Karpas-422 (cell line): Measurements from ENCODE around the gene HS6ST3. TPM values are rescaled to one million over a fixed set of nuclear protein-coding genes. Genes with fewer than 3 reads are reported as not detected.

Source experiments
- DNase-seq: peaks from one replicate; pipeline ENCODE4 v3.0.0-alpha.2; 2015
- H2AFZ ChIP-seq: fragments of 200-600 bp; sonication (generic); 2 replicates; pipeline ENCODE4 v1.6.1; 2014; ENCODE audit warnings: antibody characterized with exemption, low read length, mixed read lengths
- H3K27ac ChIP-seq: fragments of 200-600 bp; sonication (generic); 2 replicates; pipeline ENCODE4 v1.5.1; 2014; ENCODE audit warnings: mild to moderate bottlenecking, low read length, moderate library complexity
- H3K27me3 ChIP-seq: fragments of 200-600 bp; sonication (generic); 2 replicates; pipeline ENCODE4 v1.6.1; 2014; ENCODE audit warnings: low read length, mixed read lengths
- H3K36me3 ChIP-seq: fragments of 200-600 bp; sonication (generic); 2 replicates; pipeline ENCODE4 v1.6.1; 2014; ENCODE audit warnings: low read length, mixed read lengths; ENCODE audit not compliant: insufficient read depth
- H3K4me1 ChIP-seq: fragments of 200-600 bp; sonication (generic); 2 replicates; pipeline ENCODE4 v1.6.1; 2014; ENCODE audit warnings: mild to moderate bottlenecking, low read length, mixed read lengths
- H3K4me2 ChIP-seq: fragments of 200-600 bp; sonication (generic); 2 replicates; pipeline ENCODE4 v1.6.1; 2014; ENCODE audit warnings: low read length, low read depth, mild to moderate bottlenecking; ENCODE audit not compliant: poor library complexity, severe bottlenecking
- H3K4me3 ChIP-seq: fragments of 200-600 bp; sonication (generic); 2 replicates; pipeline ENCODE4 v1.5.1; 2014; ENCODE audit warnings: mild to moderate bottlenecking, antibody characterized with exemption, low read length, mixed read lengths
- H3K79me2 ChIP-seq: fragments of 200-600 bp; sonication (generic); 2 replicates; pipeline ENCODE4 v1.6.1; 2014; ENCODE audit warnings: mild to moderate bottlenecking, low read length, mixed read lengths
- H3K9ac ChIP-seq: fragments of 200-600 bp; sonication (generic); 2 replicates; pipeline ENCODE4 v1.6.0; 2014; ENCODE audit warnings: low read length
- H3K9me2 ChIP-seq: fragments of 200-600 bp; sonication (generic), shearing (Covaris generic); replicated peaks from 2 replicates; pipeline ENCODE4 v1.6.0; 2014; ENCODE audit warnings: mild to moderate bottlenecking, low read length, moderate library complexity; ENCODE audit not compliant: insufficient read depth
- H3K9me3 ChIP-seq: fragments of 300-700, 200-600 bp; sonication (generic); 2 replicates; pipeline ENCODE4 v1.6.1; 2014; ENCODE audit warnings: low read length, mixed read lengths
- H4K20me1 ChIP-seq: fragments of 200-600 bp; sonication (generic); 2 replicates; pipeline ENCODE4 v1.6.1; 2014; ENCODE audit warnings: mild to moderate bottlenecking, antibody characterized with exemption, low read length, low read depth; ENCODE audit not compliant: insufficient read depth
- total RNA-seq: library from RNA; depleted of rRNA; stranded (reverse); fragments of >200 nt; shearing (Covaris generic); gene quantifications from 2 replicates; pipeline ENCODE4 v1.2.3, GENCODE V29; 2014; ENCODE audit warnings: low replicate concordance

The HS6ST3 gene
- total RNA-seq, 1 experiment from 2014 or later, result not detected

- Histone ChIP-seq H3K27me3 (no peaks in the 10 kb centered on the region), H3K9me2 (no peaks in the 10 kb centered on the region), H3K4me2 (no peak overlapping the region)
These were observed 560.5 kb downstream of the HS6ST3 start for GRCh38 chr13:96650301-96650886.

DNA sequence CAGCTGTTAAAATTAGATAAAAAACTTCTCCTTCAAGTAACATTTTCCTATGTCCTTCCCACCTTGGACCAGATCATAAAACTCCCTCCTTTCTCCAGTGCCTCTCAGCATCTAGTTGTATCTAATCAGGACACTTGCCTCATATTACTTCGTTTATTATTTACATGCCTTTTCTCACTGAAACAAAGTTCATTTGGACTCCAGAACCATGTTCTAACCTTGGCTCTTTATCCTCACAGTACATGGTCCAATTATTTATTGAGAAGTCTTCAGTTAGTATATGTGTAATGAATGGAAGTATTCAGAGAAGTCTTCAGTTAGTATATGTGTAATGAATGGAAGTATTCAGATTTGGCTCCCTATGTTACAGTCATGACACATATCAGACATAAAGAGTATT is 561.7 kb downstream of the HS6ST3 start:
- no peak for DNase-seq
- no peak overlapping the region for H3K27ac ChIP-seq

More at GRCh38 chr13:96650301-96650886, 560.5 kb downstream of the HS6ST3 start:
- Histone ChIP-seq H3K36me3 (no peaks in the 10 kb centered on the region), H3K9ac (no peak overlapping the region), H3K27ac (no peak overlapping the region), H3K4me3 (no peak overlapping the region), H3K9me3 (0 out of 2 replicates have a peak, but pooled peaks cover 4% of the 10 kb centered on the region), H3K4me1 (no peaks in the 10 kb centered on the region), H2AFZ (no peak overlapping the region), H4K20me1 (no peaks in the 10 kb centered on the region), H3K79me2 (no peaks in the 10 kb centered on the region)
- DNase-seq, result no peak

DNA sequence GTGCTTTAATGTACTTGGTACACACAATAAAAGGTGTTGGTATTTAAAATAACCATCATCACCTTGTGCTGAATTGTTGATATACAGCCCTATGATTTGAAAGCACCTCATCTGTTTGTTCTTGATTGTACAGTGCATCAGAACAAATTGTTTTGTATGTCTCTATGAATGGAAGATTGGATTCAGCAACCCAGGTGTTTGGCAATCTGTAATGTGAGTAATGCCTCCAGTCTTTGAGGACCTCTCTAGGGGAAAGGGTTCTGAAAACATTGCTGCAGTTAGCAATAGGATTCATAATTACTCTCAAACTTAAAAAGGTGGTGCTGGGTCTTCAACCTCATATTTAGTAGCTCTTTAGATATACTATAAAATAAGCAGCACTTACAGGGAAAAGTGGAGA is 562.6 kb downstream of the HS6ST3 start:
- H3K4me3 ChIP-seq, result no peak overlapping the region
- no peaks in the 10 kb centered on the region for H3K9me3 ChIP-seq
- H4K20me1 ChIP-seq, result no peaks in the 10 kb centered on the region
- no peaks in the 10 kb centered on the region for H3K27me3 ChIP-seq
- no peak overlapping the region for H2AFZ ChIP-seq
- no peak for DNase-seq
- no peak overlapping the region for H3K4me2 ChIP-seq
- no peak overlapping the region for H3K27ac ChIP-seq
- no peaks in the 10 kb centered on the region for H3K36me3 ChIP-seq
- no peaks in the 10 kb centered on the region for H3K4me1 ChIP-seq
- H3K9me2 ChIP-seq, result 0 out of 2 replicates have a peak, but pooled peaks cover 3% of the 10 kb centered on the region
- no peaks in the 10 kb centered on the region for H3K79me2 ChIP-seq
- no peak overlapping the region for H3K9ac ChIP-seq

More for the DNA sequence above, 561.7 kb downstream of the HS6ST3 start:
- no peaks in the 10 kb centered on the region for H3K36me3 ChIP-seq
- no peak overlapping the region for H3K9ac ChIP-seq
- H3K9me2 ChIP-seq, result 0 out of 2 replicates have a peak, but pooled peaks cover 3% of the 10 kb centered on the region
- no peaks in the 10 kb centered on the region for H3K9me3 ChIP-seq
- no peak overlapping the region for H3K4me3 ChIP-seq
- no peaks in the 10 kb centered on the region for H3K4me1 ChIP-seq
- no peaks in the 10 kb centered on the region for H4K20me1 ChIP-seq
- H3K79me2 ChIP-seq, result no peaks in the 10 kb centered on the region
- no peak overlapping the region for H2AFZ ChIP-seq
- H3K27me3 ChIP-seq, result no peaks in the 10 kb centered on the region
- H3K4me2 ChIP-seq, result no peak overlapping the region

DNA sequence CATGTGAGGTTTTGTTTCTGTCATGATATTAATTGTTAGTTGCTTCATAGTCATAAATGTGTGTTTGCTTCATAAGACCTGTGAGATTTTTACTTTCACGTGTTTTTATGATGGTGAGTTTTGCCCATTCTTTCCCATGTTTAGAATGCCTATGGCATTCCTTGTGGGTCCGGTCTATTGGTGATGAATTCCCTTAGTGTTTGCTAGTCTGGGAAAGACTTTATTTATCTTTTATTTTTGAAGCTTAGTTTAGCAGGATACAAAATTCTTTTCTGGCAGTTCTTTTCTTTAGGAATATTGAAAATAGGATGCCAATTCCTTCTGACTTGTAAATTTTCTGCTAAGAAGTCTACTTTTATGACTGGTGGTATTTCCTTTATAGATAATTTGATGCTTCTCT is 571.7 kb downstream of the HS6ST3 start:
- no peaks in the 10 kb centered on the region for H4K20me1 ChIP-seq
- H3K4me2 ChIP-seq, result no peak overlapping the region
- no peak overlapping the region for H2AFZ ChIP-seq
- DNase-seq, result no peak
- no peaks in the 10 kb centered on the region for H3K79me2 ChIP-seq
- H3K4me1 ChIP-seq, result no peaks in the 10 kb centered on the region
- no peaks in the 10 kb centered on the region for H3K36me3 ChIP-seq
- no peak overlapping the region for H3K4me3 ChIP-seq
- H3K27ac ChIP-seq, result no peak overlapping the region
- H3K9me3 ChIP-seq, result no peaks in the 10 kb centered on the region
- no peak overlapping the region for H3K9ac ChIP-seq
- no peaks in the 10 kb centered on the region for H3K27me3 ChIP-seq
- H3K9me2 ChIP-seq, result no peaks in the 10 kb centered on the region

DNA sequence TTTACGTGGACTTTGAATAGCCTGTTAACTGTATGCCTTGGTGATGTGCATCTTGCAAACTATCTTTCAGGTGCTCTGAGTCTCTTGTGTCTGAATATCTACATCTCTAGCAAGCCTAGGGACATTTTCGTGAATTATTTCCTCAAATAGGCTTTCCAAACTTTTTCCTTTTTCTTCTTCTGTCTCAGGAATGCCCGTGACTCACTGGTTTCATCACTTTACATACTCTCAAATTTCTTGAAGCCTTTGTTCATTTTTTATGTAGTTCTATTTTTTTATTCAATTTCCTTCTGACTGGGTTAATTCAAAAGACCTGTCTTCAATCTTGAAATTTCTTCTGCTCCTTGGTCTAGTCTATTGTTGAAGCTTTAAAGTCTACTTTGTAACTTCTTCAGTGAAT is 572.1 kb downstream of the HS6ST3 start:
- no peak overlapping the region for H3K27ac ChIP-seq
- DNase-seq, result no peak
- no peak overlapping the region for H2AFZ ChIP-seq
- H3K9me3 ChIP-seq, result no peaks in the 10 kb centered on the region
- H3K36me3 ChIP-seq, result no peaks in the 10 kb centered on the region
- no peak overlapping the region for H3K4me2 ChIP-seq
- no peak overlapping the region for H3K4me3 ChIP-seq
- no peaks in the 10 kb centered on the region for H3K79me2 ChIP-seq
- no peaks in the 10 kb centered on the region for H3K4me1 ChIP-seq
- H4K20me1 ChIP-seq, result no peaks in the 10 kb centered on the region
- H3K9me2 ChIP-seq, result no peaks in the 10 kb centered on the region
- no peak overlapping the region for H3K9ac ChIP-seq
- H3K27me3 ChIP-seq, result no peaks in the 10 kb centered on the region

GRCh38 chr13:96667294-96668018 is 577.5 kb downstream of the HS6ST3 start:
- H3K9me2 ChIP-seq, result no peaks in the 10 kb centered on the region
- H3K27ac ChIP-seq, result no peak overlapping the region

DNA sequence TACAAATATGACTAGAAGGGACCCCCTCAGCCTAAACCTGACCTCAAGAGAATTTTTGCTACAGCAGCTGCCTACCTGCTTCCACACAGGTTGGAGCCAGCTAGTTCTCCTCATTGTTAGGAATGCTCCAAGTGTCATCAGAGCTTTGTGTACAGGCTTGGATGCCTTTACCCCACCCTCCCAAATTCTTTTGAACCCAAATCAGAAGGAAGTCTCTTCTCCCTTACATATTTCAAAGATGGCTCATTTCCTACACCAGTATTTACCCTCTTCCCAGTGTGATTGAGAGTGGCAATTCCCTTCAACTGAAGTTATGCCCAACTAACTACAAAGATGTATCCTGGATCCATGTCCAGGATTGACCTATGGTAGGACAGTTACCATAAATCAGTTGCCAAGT is 581.2 kb downstream of the HS6ST3 start:
- DNase-seq, result no peak
- H3K27me3 ChIP-seq, result no peaks in the 10 kb centered on the region
- H2AFZ ChIP-seq, result no peak overlapping the region
- no peak overlapping the region for H3K4me3 ChIP-seq
- no peaks in the 10 kb centered on the region for H3K9me3 ChIP-seq
- no peaks in the 10 kb centered on the region for H4K20me1 ChIP-seq
- no peaks in the 10 kb centered on the region for H3K9me2 ChIP-seq
- H3K9ac ChIP-seq, result no peak overlapping the region
- no peaks in the 10 kb centered on the region for H3K4me1 ChIP-seq
- H3K79me2 ChIP-seq, result no peaks in the 10 kb centered on the region
- no peaks in the 10 kb centered on the region for H3K36me3 ChIP-seq
- H3K27ac ChIP-seq, result no peak overlapping the region
- H3K4me2 ChIP-seq, result no peak overlapping the region

More at GRCh38 chr13:96667294-96668018, 577.5 kb downstream of the HS6ST3 start:
- H3K9me3 ChIP-seq, result no peaks in the 10 kb centered on the region
- H2AFZ ChIP-seq, result no peak overlapping the region
- no peaks in the 10 kb centered on the region for H3K79me2 ChIP-seq
- H3K9ac ChIP-seq, result no peak overlapping the region
- no peaks in the 10 kb centered on the region for H4K20me1 ChIP-seq
- H3K4me1 ChIP-seq, result no peaks in the 10 kb centered on the region
- no peaks in the 10 kb centered on the region for H3K27me3 ChIP-seq
- no peak for DNase-seq
- no peak overlapping the region for H3K4me3 ChIP-seq
- H3K4me2 ChIP-seq, result no peak overlapping the region
- no peaks in the 10 kb centered on the region for H3K36me3 ChIP-seq

DNA sequence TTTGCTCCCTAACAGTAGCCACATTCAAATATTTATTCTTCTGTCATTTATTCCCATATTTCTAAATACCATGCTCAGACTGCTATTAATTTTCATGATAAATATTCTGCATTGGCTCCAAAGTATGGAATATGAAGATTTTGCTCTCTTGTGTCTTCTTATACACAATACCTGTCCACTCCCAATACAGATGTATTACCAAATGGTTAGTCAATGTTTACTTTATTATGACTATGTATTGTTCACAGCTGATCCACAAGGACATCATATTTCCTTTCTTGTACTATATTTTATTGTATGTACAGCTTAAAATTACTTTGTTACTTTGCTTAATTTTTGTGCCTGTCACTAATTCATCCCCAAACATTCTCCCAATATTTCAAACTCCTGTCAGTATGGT is 582.1 kb downstream of the HS6ST3 start:
- Histone ChIP-seq H3K27me3 (no peaks in the 10 kb centered on the region), H4K20me1 (no peaks in the 10 kb centered on the region), H3K79me2 (no peaks in the 10 kb centered on the region), H3K9ac (no peak overlapping the region), H2AFZ (no peak overlapping the region), H3K4me2 (no peak overlapping the region), H3K36me3 (no peaks in the 10 kb centered on the region), H3K9me2 (no peaks in the 10 kb centered on the region; the same call in 1 of the 2 replicates), H3K4me1 (no peaks in the 10 kb centered on the region), H3K27ac (no peak overlapping the region), H3K4me3 (no peak overlapping the region), H3K9me3 (no peaks in the 10 kb centered on the region)
- DNase-seq, result no peak
